Skin of body (tissue), 2 donors: ENCODE measurements around the gene FGF14. TPM values are rescaled to one million over a fixed set of nuclear protein-coding genes. Genes with fewer than 3 reads are reported as not detected.
"Not testable (repeated sequence)": the region's sequence is repeated elsewhere in the genome, so short reads cannot be mapped to it uniquely, and the experiment has no call there.

ENCODE experiments used
- DNase-seq: peaks from one replicate; lab custom pipeline; 2025; lab: John Stamatoyannopoulos, UW
- total RNA-seq: library from RNA; depleted of rRNA; stranded (reverse); fragments of >200 nt; gene quantifications from one replicate; pipeline ENCODE4 v1.2.3, GENCODE V29; 2014

Gene FGF14
- total RNA-seq, 1 donor from 2014 or later: 1.6 TPM

DNA sequence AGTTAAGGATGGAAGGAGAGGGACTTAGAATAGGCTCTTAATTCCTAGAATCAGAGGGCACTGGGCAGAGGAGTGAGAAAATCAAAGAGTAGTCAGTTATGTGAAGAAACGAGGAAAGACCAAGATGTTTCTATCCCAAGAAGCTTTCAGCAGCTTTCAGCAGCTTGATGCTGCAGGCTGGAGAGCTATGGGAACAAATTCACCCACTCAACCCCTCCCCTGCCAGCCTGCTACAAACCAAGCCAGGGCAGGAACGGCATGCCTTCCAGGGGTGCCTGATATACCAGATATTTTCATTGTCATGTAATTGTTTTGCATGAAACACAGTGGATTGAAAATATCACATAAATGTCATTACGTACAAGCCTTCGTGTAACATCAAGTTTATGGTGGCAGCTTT lies 262.2 kb downstream of the FGF14 start:
- DNase-seq: no peak

DNA sequence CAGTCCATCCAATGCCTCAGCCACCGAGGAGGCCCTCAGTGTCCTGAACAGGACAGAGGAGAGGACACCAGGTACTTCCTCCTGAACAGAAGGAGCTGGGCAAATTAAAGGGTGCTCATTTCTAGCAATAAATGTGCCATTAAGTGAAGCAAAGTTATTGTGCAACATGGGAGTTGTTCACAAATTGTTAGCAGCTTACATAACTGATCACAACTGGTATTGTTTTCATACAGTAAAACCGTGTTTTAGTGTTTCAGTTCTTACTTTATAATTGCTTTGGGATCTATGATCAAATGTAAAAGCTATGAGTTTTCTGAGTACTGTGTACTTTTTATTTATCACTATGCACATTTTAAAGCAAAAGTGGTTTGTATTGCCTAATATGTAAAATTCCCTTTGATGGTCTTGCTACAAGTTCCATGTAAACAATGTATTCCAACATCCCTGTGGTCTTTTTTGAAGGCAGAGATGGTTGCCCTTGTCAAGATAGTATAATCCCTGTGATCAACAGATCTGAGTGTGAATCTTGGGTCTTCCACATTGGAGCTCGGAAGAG lies 263.1 kb downstream of the FGF14 start:
- DNase-seq: no peak

DNA sequence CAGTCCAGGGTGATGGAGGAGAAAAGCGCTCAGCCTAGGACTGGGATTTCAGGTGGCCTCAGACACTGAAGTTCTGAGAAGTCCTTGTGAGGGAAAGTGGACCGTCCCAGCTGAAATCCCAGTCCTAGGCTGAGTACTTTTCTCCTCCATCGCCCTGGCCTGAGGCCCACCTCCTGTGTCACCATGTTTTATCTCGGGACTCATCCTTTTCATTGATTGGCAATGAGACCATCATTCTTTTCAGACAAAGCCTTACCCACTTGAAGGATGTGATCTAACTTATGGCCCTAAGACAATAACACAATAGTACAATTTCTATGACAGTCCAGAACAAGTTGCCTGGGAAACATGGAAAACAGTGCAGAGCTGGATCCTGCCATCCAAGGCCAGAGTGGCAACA lies 263.9 kb downstream of the FGF14 start:
- not testable (repeated sequence) for DNase-seq

DNA sequence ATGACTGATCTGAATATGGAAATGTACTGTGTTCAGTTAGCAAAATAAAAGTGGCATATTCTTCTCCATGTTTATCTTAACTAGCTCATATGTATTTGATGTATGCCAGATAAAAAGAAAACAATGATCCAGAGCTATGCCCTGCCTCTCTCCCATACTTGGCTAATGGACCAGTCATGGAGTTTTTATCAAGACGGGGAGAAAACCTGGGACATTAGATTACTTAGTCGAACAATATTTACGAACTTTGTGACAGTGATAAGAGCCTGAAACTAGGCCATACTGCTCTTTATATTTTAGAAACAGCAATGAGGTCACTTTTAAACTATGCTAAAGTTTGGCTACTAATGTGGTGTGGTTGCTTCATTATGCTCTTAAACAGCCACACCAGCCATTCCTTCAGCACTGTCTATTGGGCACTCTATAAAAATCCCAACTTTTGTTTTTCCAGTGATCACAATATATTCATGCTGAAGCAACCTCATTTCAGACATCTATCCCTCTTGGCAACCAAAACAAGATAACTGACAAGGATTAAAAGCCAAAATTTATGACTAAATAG lies 265.0 kb downstream of the FGF14 start:
- DNase-seq: no peak

DNA sequence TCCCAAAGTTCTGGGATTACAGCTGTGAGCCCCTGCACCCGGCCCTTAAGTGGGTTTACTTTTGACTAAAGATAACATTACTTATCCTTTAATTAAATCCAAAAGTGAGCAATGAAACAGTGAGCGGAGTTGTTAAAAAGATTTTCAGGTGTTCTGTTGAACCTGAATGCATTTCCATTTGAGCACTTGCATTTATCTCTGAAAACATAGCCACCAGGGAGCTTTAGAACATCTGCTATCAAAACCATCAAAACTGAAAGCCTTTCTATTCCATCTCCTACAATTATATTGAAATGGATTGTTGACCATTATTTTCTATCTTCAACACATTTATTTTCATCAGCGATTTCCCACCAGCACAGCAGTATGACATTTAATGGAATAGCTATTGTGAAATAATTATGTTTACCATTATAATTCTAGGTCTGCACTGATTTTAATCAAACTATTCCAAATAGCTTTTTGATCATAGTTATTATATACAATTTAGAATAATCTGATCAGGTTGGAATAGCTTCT lies 269.0 kb downstream of the FGF14 start:
- no peak for DNase-seq

DNA sequence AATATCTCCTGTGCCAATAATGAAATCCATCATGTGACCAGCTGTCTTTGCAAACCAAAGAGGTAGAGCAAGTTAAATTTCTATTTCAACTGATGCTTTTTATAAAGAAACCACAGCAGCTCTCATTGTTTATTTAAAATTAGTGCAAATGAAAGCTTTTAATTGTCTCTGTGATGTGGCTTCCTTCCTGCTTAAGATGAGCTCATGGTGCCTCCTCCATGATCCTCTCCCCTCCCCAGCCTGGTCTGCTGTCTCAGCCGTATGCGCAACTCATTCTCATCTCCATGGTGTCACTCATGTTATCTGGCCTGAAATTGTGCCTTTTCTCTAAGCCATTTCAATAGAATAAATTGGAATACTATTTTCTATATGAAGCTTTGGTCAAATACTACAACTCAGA lies 270.6 kb downstream of the FGF14 start:
- DNase-seq: no peak

DNA sequence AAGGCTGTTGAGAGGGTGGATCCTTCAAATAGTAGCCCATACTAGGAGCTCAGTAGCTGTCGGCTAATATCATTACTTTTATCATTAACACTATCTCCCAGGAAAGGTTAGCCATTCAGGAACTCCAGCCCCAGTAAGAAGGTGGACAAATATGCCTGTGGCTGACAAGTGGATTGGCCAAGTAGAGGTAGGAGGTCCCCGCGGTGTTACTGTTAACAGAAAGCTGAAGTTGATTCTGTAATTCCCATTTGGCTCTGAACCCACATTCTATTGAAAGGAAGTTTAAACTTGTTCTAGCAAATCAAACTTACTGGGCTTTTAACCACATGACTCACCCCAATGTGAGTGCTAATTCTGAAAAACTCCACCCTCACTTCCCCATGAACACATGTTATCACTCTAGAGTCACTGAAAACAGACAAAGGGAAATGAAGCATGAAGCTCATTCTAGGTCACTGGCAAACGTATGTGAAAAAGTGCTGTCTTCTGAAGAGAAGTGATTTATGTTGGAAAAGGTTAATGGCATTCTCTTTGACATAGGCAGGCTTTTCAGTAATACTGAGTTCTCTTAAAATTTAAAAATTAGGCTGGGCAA lies 273.5 kb downstream of the FGF14 start:
- DNase-seq: peak; percentile 4

DNA sequence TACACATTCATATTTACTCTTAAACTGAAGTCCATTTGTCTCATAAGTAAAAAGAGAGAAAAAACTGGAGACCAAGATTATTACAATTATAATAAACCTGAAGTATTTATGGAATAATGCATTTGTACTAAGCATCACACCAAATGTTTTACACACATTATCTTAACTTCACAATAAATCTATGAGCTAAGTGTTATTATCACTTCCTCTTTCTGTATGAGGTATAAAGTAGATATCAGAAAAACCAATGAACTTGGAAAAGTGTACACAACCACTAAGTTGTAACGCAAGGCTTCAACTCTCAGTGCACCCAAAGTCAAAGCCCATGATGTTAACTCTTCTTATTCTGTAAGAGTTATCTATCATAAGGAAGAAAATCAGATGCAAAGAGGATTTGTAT lies 274.7 kb downstream of the FGF14 start:
- no peak for DNase-seq

DNA sequence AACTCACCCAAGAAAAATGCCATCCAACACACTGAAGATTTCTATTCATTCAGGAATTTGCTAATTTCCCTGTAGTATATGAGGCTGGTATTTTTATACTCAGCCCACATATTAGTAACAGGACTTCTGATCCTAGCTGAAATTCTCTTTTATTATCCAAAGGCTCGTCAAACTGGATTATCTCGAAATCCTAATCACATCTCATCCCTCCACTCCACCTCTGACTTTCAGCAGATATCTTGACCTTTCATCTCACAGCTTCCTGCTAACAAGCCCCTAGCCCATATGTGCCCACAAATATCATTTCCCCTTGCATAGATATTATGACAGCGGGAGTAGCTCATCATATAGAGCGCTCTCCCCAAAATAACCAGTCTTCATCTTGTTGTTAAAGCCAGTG lies 279.7 kb downstream of the FGF14 start:
- DNase-seq: no peak

DNA sequence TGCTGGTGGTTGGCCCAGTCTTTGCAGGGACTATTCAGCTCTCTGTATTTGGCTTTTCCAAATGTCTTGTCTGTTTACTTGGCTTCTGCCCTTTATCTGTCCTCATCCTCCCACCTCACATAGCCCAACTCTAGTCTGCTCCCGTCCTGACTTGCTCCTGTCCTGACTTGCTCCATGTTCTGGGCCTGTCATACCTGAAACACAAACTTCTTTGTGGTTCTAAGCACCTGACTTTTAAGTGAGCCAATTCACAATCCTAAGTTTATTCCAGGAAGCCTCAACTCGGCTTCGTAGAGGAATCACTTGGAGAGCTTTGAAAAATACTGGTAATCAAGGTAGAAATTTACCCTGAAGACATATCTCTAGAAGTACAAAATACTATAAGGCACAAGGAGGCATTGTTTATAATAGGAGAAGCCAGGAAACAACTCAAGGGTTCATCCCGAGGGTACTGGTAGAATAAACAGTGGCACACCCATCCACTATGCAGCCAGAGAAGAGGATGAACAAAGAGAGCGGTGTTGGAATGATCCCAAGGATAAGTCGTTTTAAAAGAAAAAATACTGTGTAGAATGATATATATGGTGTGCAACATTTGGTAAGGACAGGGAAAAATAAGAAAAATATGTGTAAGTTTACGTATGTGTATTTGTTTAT lies 284.5 kb downstream of the FGF14 start:
- DNase-seq: no peak

DNA sequence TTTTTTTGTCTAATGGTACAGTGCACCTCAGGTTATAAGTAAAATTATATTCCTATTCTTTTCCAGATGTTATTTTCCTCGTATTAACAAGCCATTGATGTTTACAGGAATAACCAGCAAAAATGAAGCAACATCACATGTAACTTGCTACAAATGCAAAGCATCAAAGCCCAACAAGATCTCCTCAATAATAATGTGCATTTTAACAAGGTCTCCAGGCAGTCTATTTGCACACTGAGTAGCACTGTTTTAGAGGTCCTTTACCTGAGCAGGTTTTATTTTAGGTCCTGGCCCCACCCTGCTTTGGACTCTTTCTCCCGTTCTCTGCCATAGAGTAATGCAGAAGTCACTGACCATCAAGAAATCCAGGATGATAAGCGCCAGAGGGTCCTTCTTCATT lies 298.4 kb downstream of the FGF14 start:
- DNase-seq: no peak

DNA sequence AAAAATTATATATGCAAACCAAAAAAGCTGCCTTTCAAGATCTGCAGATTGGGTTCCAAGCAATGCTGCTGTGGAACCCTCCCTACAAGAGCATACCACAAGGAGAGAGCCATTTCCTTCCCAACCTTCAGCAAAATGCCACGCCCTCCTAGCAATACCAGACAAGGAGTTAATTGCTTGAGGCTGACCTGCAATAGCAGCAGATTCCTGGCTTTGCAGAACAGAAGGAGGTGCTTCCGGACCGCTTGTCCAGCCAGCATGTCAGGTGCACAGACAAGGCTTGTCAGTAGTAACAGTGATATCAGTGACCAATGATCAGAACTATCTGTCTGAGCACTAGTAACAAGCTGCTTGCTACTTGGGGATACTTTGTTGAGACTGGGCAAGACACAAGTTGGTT lies 301.6 kb downstream of the FGF14 start:
- DNase-seq: no peak

DNA sequence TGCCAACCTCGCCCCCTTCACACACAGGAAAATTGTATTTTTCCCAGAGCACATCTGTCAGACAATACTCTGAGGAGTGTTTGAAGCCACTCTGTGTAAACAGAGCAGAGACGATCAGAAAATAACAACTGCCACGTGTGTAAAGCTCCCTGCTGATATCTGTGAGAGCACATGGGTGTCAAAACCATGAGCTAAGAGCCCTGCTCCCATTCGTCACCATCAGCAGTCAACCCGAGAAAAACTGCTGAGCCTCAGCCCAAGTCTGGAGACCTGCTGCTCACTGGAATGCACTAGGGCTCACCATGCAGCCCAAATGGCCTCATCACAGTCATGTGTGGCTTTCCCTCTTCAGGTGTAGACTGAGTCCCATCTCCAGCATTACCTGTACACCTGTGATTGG lies 304.1 kb downstream of the FGF14 start:
- no peak for DNase-seq

DNA sequence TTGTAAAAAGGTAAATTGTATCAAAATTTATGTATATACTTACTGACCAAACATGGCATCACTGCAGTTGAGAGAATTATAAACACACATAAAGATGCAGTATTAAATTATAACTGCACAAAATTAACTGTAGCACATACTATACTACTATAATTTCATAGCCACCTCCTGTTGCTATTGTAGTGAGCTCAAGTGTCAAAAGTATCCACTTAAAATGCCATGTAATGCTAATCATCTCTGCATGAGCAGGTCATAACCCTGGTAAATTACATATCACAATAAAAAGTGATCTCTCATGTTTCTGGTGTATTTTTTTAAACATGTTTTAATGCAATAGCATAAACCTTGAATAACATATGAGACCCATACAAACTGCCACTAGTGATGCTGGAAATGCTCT lies 308.6 kb downstream of the FGF14 start:
- not testable (repeated sequence) for DNase-seq

DNA sequence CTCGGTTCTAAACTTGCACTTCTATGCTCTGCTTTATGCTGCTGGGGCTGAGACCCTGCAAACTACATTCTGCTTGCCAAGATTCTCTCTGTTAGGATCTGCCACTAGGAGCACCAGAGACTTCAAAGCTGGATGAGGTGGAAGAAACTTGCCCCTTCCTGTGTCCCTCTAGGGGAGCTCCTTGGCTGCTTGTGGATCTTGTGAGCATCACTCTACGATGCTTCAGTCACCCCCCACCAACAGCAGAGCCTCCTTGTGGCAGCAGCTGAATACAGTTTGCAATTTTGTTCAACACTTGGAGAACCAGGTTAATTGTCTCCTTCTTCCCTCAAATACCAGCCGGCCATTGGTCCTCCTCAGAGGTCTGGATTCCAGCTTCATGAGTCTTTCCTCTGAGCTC lies 310.6 kb downstream of the FGF14 start:
- no peak for DNase-seq

DNA sequence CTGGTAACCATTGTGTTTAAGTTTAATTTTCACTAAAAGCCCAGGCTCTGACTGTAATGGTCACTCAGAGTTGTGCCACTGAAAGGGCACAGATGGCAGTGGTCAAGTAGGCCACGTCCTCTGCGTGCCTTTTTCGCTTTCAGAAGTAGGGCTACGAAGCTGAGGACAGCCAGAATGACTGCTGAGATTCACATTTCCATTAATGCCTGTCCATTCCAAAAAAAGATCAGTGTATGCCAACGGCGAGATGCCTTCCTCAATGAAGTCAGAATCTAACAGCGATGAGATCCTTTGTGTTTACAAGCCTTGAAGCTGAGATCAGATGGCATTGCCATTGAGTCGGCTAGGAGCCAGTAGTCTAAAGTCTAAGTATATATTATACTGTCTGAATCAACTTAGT lies 311.3 kb downstream of the FGF14 start:
- no peak for DNase-seq

DNA sequence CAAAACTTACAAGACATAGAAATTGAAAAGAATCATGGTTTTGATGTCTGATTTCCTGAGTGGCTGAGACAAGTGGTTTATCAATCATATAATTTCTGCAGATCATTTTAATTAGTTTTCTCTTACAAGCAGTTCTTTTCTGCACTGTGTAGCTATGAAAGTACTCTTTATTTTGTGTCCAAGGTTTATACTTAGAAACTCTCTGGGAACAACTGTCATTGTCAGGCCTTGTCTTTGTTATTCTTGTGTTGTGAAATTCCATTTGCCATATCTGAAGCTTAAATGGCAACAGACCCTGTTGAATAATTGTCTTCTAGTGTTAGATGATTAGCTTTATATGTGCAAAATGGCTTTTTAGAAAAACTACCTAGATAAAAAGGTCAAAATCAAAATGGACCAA lies 312.1 kb downstream of the FGF14 start:
- no peak for DNase-seq

DNA sequence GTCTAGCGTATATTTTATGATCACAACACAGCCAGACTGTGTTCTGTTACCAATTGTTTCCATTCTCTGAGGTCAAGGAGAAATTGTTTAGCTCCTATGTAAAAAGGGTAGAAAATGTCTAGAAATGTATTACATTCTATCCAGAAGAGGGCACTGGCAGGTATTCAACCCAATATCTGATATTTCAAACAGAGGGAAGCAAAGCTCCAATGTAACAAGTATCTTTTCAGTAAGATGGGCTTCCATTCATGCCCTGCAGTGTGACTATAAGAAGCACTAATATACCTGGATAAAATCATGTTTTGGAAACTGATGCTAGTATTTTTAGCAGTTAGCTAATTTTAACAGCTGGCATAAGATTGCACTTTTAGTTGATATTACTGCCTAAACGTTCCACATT lies 312.7 kb downstream of the FGF14 start:
- DNase-seq: no peak

DNA sequence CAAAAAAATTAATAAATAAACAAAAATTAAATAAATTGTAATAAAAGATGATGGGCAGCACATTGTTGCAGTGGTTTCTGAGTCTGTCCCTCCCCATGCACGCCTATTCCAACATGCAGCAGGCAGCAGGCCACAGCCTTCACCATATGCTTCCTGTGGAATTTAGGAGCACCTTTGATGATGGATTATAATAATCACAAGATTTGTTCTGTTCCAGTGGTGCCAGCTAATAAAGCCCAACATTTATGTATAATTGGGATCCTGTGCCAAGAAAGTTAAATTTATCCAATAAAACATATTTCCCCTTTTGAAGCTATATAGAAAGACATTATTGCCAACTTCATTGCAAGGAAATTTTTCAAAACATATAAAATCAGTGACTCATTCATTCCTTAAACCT lies 328.6 kb downstream of the FGF14 start:
- DNase-seq: no peak

DNA sequence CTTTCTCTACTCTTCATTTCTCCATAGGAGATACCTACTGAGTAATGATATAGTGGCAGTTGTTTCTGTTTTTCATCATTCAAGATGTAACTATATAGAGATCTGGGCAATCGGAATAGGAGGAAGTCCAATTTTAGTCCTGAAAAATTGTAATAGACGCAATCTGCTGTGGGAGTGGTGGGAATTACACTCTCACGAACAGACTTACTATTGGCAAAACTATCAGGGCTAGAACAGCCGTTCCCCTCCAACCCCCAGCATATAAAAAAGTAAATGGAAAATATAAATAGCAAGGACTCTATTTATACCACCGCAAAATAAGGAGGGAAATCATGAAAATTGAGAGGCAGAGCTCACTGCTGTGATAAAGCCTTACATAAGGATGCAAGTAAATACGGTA lies 330.1 kb downstream of the FGF14 start:
- DNase-seq: no peak

DNA sequence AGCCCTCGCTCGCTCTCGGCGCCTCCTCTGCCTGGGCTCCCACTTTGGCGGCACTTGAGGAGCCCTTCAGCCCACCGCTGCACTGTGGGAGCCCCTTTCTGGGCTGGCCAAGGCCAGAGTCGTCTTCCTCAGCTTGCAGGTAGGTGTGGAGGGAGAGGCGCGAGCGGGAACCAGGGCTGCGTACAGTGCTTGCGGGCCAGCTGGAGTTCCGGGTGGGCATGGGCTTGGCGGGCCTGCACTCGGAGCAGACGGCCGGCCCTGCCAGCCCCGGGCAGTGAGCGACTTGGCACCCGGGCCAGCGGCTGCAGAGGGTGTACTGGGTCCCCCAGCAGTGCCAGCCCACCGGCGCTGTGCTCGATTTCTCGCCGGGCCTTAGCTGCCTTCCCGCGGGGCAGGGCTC lies 333.5 kb downstream of the FGF14 start:
- not testable (repeated sequence) for DNase-seq

DNA sequence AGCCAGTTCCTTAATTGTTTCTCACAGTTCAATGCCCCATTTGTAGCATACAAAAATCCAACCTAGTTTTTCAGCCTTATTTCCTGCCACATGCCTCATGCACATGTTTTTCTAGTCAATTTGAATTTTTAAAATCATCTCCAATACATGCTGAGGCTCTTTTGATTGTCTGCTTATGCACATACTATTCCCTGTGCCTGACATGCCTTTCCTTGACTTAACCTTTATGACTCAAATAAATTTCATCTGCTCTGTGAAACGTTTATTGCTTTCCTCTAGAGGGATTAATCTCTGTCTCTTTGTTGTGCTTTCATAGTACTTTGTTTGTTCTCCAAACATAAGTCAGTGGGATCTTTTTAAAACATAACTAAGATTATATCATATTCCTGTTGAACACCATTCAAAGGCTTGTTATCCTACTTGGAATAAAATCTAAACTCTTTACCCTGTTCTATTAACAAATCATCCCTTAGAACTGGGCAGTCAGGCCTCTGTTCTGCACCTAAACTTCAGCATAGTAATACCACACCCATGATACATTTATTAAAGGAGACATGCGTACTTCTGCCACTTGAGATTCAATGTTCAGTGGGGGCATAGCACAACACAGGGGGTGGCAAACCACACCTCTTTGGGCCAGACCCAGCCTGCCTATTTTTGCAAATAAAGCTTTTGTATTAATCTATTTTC lies 346.6 kb downstream of the FGF14 start:
- no peak for DNase-seq
